GM23338 (cell line): Measurements from ENCODE around the gene EPHX1. TPM values are rescaled to one million over a fixed set of nuclear protein-coding genes. Genes with fewer than 3 reads are reported as not detected.

Experiments
- ATAC-seq: fragments of 200-7000 bp; cut with Tn5 transposase; 3 replicates; pipeline ENCODE4 v1.9.1; 2020
- DNase-seq: peaks from one replicate; pipeline ENCODE4 v3.0.0-alpha.2; 2015; ENCODE audit warnings: low spot score
- H2AFZ ChIP-seq: fragments of 200-600 bp; sonication (generic); 2 replicates; pipeline ENCODE4 v1.8.0; 2016; ENCODE audit warnings: antibody characterized with exemption, mild to moderate bottlenecking, moderate library complexity
- H3F3A ChIP-seq: fragments of 200-600 bp; sonication (generic); replicated peaks from 2 replicates; pipeline ENCODE4 v1.8.0; 2017; ENCODE audit warnings: antibody characterized with exemption, mixed run types, low read depth
- H3K27ac ChIP-seq: fragments of 200-600 bp; sonication (generic); 2 replicates; pipeline ENCODE4 v1.6.1; 2016; ENCODE audit warnings: low read depth
- H3K27me3 ChIP-seq: fragments of 200-600 bp; sonication (generic); 2 replicates; pipeline ENCODE4 v1.8.0; 2016; ENCODE audit warnings: mild to moderate bottlenecking, mixed run types, moderate library complexity; ENCODE audit not compliant: insufficient read depth
- H3K36me3 ChIP-seq: fragments of 200-600 bp; sonication (generic); 2 replicates; pipeline ENCODE4 v1.8.0; 2016; ENCODE audit warnings: mild to moderate bottlenecking; ENCODE audit not compliant: insufficient read depth
- H3K4me1 ChIP-seq: fragments of 200-600 bp; sonication (generic); 2 replicates; pipeline ENCODE4 v1.8.0; 2016; ENCODE audit warnings: mild to moderate bottlenecking, moderate library complexity; ENCODE audit not compliant: insufficient read depth
- H3K4me2 ChIP-seq: fragments of 200-600 bp; sonication (generic); 2 replicates; pipeline ENCODE4 v1.7.1; 2017; ENCODE audit warnings: mixed run types
- H3K4me3 ChIP-seq: fragments of 200-600 bp; sonication (generic); 2 replicates; pipeline ENCODE4 v1.6.1; 2016; ENCODE audit warnings: mixed run types
- H3K79me2 ChIP-seq: fragments of 200-600 bp; sonication (generic); replicated peaks from 2 replicates; pipeline ENCODE4 v1.8.0; 2017; ENCODE audit warnings: mild to moderate bottlenecking; ENCODE audit not compliant: insufficient read depth
- H3K9me2 ChIP-seq: fragments of 200-600 bp; sonication (generic); 2 replicates; pipeline ENCODE4 v1.8.0; 2017; ENCODE audit not compliant: insufficient read depth
- H4K20me1 ChIP-seq: fragments of 200-600 bp; sonication (generic); replicated peaks from 2 replicates; pipeline ENCODE4 v1.8.0; 2017; ENCODE audit warnings: mild to moderate bottlenecking; ENCODE audit not compliant: insufficient read depth
- H3K27ac Mint-ChIP-seq: 2 replicates; pipeline ENCODE4 v1.8.0; 2020; ENCODE audit warnings: inconsistent platforms, mild to moderate bottlenecking, moderate library complexity, mixed read lengths
- H3K27me3 Mint-ChIP-seq: 3 replicates; pipeline ENCODE4 v1.8.0; 2022; ENCODE audit warnings: low read depth, mild to moderate bottlenecking, moderate library complexity, mixed read lengths, inconsistent platforms; ENCODE audit not compliant: insufficient read depth, poor library complexity
- H3K36me3 Mint-ChIP-seq: 3 replicates; pipeline ENCODE4 v1.8.0; 2021; ENCODE audit warnings: low read depth, mild to moderate bottlenecking, inconsistent platforms, moderate library complexity, mixed read lengths
- H3K4me1 Mint-ChIP-seq: 3 replicates; pipeline ENCODE4 v1.8.0; 2020; ENCODE audit warnings: mild to moderate bottlenecking, inconsistent platforms, mixed read lengths
- H3K4me3 Mint-ChIP-seq: 3 replicates; pipeline ENCODE4 v1.8.0; 2021; ENCODE audit warnings: moderate library complexity, mild to moderate bottlenecking, inconsistent platforms, mixed read lengths
- H3K9me3 Mint-ChIP-seq: 3 replicates; pipeline ENCODE4 v1.8.0; 2020; ENCODE audit warnings: moderate library complexity, mild to moderate bottlenecking, inconsistent platforms, mixed read lengths
- CREB1 ChIP-seq: fragments of 250-450 bp; sonication (Bioruptor Pico); IDR thresholded peaks from 2 replicates; pipeline ENCODE4 v1.5.0; 2020; ENCODE audit warnings: low read depth, mild to moderate bottlenecking, moderate library complexity
- CTCF ChIP-seq, 2 experiments: fragments of 200-600 bp in 1 of 2; sonication (generic) in 1 of 2; conservative IDR thresholded peaks; 2 replicates each; pipeline versions ENCODE4 v1.5.1 to v1.6.1; 2016 to 2017; ENCODE audit warnings: antibody characterized with exemption in 2 of 2, low read depth in 2 of 2, mild to moderate bottlenecking in 2 of 2, moderate library complexity in 1 of 2
- ETS1 ChIP-seq: IDR thresholded peaks from 2 replicates; pipeline ENCODE4 v1.6.1; 2016; ENCODE audit warnings: antibody characterized with exemption
- EZH2 ChIP-seq: fragments of 200-600 bp; sonication (generic); IDR thresholded peaks from one replicate; pipeline ENCODE4 v1.8.0; 2017; ENCODE audit warnings: antibody characterized with exemption, mild to moderate bottlenecking, low read depth; ENCODE audit not compliant: unreplicated experiment
- EZH2phosphoT487 ChIP-seq: fragments of 200-600 bp; sonication (generic); IDR thresholded peaks from one replicate; pipeline ENCODE4 v1.8.1; 2018; ENCODE audit warnings: antibody characterized with exemption; ENCODE audit not compliant: unreplicated experiment
- JUNB ChIP-seq: IDR thresholded peaks from one replicate; pipeline ENCODE4 v1.6.1; 2016; ENCODE audit warnings: antibody characterized with exemption; ENCODE audit not compliant: unreplicated experiment
- NANOG ChIP-seq: IDR thresholded peaks from 2 replicates; pipeline ENCODE4 v1.6.1; 2016; ENCODE audit warnings: antibody characterized with exemption, borderline replicate concordance
- POLR2AphosphoS5 ChIP-seq: IDR thresholded peaks from 2 replicates; pipeline ENCODE4 v1.6.1; 2016; ENCODE audit warnings: antibody characterized with exemption, low read depth
- REST ChIP-seq: IDR thresholded peaks from one replicate; pipeline ENCODE4 v1.6.1; 2018; ENCODE audit warnings: antibody characterized with exemption; ENCODE audit not compliant: unreplicated experiment
- STAT1 ChIP-seq: IDR thresholded peaks from one replicate; pipeline ENCODE4 v1.6.1; 2016; ENCODE audit warnings: antibody characterized with exemption; ENCODE audit not compliant: unreplicated experiment
- ZNF114 ChIP-seq: fragments of 250-450 bp; sonication (Bioruptor Pico); IDR thresholded peaks from 2 replicates; pipeline ENCODE4 v1.5.0; 2020; ENCODE audit warnings: mild to moderate bottlenecking, moderate library complexity
- ZNF331 ChIP-seq: fragments of 250-450 bp; sonication (Bioruptor Pico); IDR thresholded peaks from 2 replicates; pipeline ENCODE4 v1.5.0; 2020; ENCODE audit warnings: low read depth, mild to moderate bottlenecking, moderate library complexity
- ZNF462 ChIP-seq: fragments of 250-450 bp; sonication (Bioruptor Pico); IDR thresholded peaks from 2 replicates; pipeline ENCODE4 v1.5.0; 2020; ENCODE audit warnings: mild to moderate bottlenecking, moderate library complexity
- polyA plus RNA-seq: library from polyadenylated mRNA; unstranded; fragments of >200 nt; fragmentation: Nextera tagmentation; extraction: Ambion mirVana; gene quantifications from 2 replicates; pipeline ENCODE4 v1.2.1, GENCODE V29; 2016
- total RNA-seq: library from RNA; depleted of rRNA; stranded (reverse); fragments of >200 nt; shearing (Covaris generic); gene quantifications from 2 replicates; pipeline ENCODE4 v1.2.3, GENCODE V29; 2014

EPHX1 gene
- total and polyA plus RNA-seq, 2 experiments from 2014 or later = 15.3 to 46.5 TPM

- peaks cover 5% of the 10 kb centered on the region for H3K4me1 ChIP-seq
- no peak overlapping the region for H2AFZ ChIP-seq
- H3K9me2 ChIP-seq = no peaks in the 10 kb centered on the region
- no peak overlapping the region for H3K27ac ChIP-seq
- H3K9me3 Mint-ChIP-seq = peaks cover 19% of the 10 kb centered on the region
- peaks cover 15% of the 10 kb centered on the region for H3K27me3 Mint-ChIP-seq
- TF ChIP-seq ZNF114 (CRISPR knock-in tag) = no peak
- no peak for TF ChIP-seq STAT1
- TF ChIP-seq JUNB = no peak
- TF ChIP-seq ZNF331 = no peak
- no peak for TF ChIP-seq POLR2AphosphoS5
- no peak for TF ChIP-seq EZH2
- TF ChIP-seq ETS1 = no peak
- no peak for TF ChIP-seq CTCF (conservative IDR thresholded peaks at IDR 0.05; ENCODE audit: low read depth in 2 of 2)
- no peak for TF ChIP-seq ZNF462
- TF ChIP-seq NANOG = no peak
- no peak for TF ChIP-seq REST
- no peak for TF ChIP-seq CREB1 (CRISPR knock-in tag)
- TF ChIP-seq EZH2phosphoT487 = no peak
- no peak overlapping the region for H3K4me2 ChIP-seq
- H4K20me1 ChIP-seq = no peaks in the 10 kb centered on the region; the same call in 1 of the 2 replicates
- no peaks in the 10 kb centered on the region for H3K27me3 ChIP-seq
- H3K4me1 Mint-ChIP-seq = peaks cover 22% of the 10 kb centered on the region
- no peak overlapping the region for H3K4me3 Mint-ChIP-seq
- H3F3A ChIP-seq = peaks cover 25% of the 10 kb centered on the region
- ATAC-seq = no peak
- no peaks in the 10 kb centered on the region for H3K79me2 ChIP-seq
- DNase-seq = no peak
- H3K36me3 Mint-ChIP-seq = peaks cover 75% of the 10 kb centered on the region
- H3K27ac Mint-ChIP-seq = no peak overlapping the region
- peaks cover 28% of the 10 kb centered on the region for H3K36me3 ChIP-seq
- H3K4me3 ChIP-seq = no peak overlapping the region
Measured at GRCh38 chr1:225848030-225848955, 38.4 kb downstream of the EPHX1 start.
